Measurements from ENCODE around the gene KSR1. TPM values are rescaled to one million over a fixed set of nuclear protein-coding genes. Genes with fewer than 3 reads are reported as not detected.

KSR1 gene
- total RNA-seq, 2 donors from 2014 or later = 7.9 to 10.2 TPM

DNA sequence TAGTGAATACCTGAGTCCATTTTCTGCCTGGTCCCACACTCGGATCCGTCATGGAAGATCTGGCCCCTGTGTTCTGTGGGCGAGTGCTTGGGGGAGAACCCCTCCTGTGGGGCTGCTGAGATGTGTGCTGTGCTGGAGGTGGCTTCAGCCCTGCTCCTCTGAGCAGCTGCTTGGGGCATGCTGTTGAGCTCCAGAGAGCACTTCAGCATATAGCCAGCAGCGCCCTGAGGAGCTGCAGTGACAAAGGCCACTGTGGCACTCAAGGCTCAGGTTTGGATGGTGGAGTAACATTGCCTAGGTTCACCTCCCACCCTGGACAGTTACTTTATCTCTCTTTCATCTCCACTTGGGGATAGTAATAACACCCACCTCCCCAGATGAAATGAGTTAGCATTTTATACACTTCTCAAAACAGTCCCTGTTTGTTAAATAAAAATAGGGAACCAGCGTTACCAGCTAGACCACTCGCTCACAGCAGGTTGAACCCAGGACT is 75.3 kb downstream of the KSR1 start:
- Histone ChIP-seq H3K9me3 (no peaks in the 10 kb centered on the region), H3K4me3 (no peak overlapping the region), H3K4me1 (peaks cover 0 to 17% of the 10 kb centered on the region in 2 donors), H3K27ac (no peak overlapping the region), H3K36me3 (no peaks in the 10 kb centered on the region), H3K27me3 (no peaks in the 10 kb centered on the region)
- TF ChIP-seq, protein P1, sequence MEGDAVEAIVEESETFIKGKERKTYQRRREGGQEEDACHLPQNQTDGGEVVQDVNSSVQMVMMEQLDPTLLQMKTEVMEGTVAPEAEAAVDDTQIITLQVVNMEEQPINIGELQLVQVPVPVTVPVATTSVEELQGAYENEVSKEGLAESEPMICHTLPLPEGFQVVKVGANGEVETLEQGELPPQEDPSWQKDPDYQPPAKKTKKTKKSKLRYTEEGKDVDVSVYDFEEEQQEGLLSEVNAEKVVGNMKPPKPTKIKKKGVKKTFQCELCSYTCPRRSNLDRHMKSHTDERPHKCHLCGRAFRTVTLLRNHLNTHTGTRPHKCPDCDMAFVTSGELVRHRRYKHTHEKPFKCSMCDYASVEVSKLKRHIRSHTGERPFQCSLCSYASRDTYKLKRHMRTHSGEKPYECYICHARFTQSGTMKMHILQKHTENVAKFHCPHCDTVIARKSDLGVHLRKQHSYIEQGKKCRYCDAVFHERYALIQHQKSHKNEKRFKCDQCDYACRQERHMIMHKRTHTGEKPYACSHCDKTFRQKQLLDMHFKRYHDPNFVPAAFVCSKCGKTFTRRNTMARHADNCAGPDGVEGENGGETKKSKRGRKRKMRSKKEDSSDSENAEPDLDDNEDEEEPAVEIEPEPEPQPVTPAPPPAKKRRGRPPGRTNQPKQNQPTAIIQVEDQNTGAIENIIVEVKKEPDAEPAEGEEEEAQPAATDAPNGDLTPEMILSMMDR (IDR thresholded peaks at IDR 0.05) = no peak
- no peak for DNase-seq (ENCODE audit: low spot score)

DNA sequence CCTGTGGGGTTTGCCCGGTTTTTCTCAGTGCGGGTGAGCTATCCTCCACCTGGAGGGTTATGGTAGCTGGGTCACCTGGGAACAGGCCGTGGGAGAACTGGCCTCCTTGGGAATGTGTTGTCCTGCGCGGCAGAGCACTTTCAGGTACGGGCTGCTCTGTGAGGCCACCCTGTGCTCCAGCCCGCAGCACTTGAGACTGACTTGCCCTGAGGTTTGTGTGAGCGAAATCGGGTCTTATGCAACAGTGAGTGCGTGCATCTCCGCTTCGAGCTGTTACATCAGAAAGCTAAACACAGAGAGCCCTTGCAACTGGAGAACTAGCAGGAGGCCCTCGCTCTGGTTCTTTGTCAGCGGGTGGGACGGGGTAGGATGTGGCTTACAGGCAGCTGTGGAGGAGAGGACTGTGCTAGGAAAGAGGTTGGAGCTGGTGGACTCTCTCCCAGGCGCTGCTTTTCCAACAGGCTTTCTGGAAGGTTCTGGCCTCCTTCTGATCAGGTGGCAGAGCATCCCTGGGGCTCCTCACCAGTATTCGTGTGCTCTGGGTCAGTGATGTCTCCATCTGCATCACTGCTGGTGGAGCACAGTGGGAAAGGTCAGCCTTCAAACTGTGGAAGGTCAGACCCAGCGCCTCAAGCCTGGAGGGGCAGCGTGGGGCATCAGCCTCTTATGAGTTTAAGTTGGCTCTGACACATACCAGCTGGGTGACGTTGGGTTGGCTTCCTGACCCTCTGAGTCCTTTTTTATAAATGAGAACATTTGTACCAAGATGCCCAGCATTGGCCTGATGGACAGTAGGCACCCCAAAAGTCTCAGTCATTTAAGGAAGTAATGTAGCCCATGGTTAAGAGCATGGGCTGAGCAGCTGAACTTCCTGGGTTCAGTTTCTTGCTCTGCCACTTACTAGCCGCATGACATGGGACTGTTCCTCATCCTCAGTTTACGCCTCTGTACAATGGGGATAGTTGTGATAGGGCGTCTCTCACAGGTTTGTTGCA is 76.3 kb downstream of the KSR1 start:
- Histone ChIP-seq H3K27ac (no peak overlapping the region), H3K27me3 (no peaks in the 10 kb centered on the region), H3K4me3 (no peak overlapping the region), H3K4me1 (peaks cover 0 to 10% of the 10 kb centered on the region in 2 donors), H3K36me3 (no peaks in the 10 kb centered on the region), H3K9me3 (no peaks in the 10 kb centered on the region)
- peak; percentile 76 for DNase-seq (ENCODE audit: low spot score)
- TF ChIP-seq, protein P1 (IDR thresholded peaks at IDR 0.05) = no peak

DNA sequence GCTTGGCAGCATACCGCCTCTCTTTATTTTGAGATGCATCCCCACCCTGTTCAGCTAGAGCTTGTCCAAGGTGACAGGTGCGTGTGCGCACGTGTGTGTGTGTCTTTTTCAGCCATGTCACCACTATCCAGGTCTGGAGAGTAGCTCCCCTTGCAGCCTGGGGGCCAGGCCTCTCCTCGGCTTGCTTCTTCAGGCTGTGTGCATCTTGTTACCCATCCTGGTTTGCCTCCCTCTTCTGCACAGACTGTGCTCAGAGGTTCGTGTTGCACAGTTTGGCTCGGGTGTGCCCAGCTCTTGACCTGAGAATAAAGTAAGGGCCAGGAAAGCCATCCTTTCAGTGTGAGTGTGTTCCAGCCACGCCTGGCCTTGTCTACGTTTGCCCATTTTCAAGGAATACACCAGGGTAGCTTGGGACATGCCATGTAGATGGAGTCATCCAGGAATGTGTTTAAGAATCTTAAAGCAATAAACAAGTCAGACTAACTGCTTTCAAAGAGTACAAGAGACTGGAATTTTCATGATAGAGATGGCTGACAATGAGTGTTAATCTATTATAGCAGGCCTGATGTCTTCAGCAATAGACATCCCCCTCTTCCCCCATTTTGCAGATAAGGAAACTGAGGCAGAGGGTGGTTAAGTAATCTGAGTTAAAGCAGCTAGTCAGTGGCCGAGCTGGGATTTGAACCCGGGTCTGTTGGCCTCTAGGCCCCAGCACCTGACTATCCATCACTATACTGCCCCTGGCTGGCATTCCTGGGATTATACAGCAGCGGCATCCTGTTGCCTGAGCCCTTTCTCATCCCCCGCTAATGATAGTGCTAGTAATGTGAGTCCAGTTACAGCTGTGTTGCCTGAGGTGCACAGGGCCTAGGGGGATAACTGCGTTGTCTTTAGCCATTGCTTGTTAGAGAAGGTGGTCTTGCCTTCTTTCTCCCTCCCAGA is 77.9 kb downstream of the KSR1 start:
- H3K27ac ChIP-seq = no peak overlapping the region
- H3K4me1 ChIP-seq = peaks cover 0 to 14% of the 10 kb centered on the region in 2 donors
- no peaks in the 10 kb centered on the region for H3K27me3 ChIP-seq
- no peaks in the 10 kb centered on the region for H3K36me3 ChIP-seq
- DNase-seq (ENCODE audit: low spot score) = no peak
- no peaks in the 10 kb centered on the region for H3K9me3 ChIP-seq
- no peak overlapping the region for H3K4me3 ChIP-seq
- TF ChIP-seq, protein P1 (IDR thresholded peaks at IDR 0.05) = no peak

DNA sequence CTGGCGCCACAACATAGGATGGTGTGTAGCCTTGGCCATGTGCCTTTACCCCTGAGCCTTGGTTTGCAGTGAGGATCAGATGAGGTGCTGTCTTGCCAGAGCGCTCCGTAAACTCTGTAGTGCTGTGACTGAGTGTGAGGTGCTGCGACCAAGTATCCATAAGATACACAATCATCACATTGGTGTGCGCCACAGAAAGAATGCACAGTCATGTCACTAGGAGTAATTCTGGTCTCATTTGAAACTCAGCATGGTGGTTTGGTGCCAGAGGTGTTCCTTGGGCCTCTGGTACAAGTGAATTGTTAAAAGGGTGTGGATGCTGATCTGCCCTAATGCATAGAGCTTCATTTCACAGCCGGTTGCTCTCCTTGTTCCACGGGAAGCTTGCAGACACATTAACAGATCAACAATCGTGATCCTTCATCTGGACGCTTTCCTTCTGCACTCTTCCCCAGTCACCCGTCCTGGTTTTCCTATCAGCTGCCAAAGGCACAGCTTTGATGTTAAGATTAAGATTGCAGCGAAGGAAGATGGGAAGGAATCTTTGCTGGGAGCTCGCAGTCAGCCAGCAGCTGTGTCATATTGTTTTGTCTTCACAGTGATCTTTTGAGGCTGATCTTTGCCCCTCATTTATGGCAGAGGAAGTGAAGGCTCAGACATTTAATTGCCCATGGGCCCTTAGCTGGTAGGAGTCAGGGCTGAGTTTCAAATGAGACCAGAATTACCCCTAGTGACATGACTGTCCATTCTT is 79.1 kb downstream of the KSR1 start:
- DNase-seq (ENCODE audit: low spot score) = no peak

More for the DNA sequence above, 79.1 kb downstream of the KSR1 start:
- Histone ChIP-seq H3K36me3 (no peaks in the 10 kb centered on the region), H3K9me3 (no peaks in the 10 kb centered on the region), H3K27ac (no peak overlapping the region), H3K27me3 (no peaks in the 10 kb centered on the region), H3K4me1 (peaks cover 0 to 25% of the 10 kb centered on the region in 2 donors), H3K4me3 (no peak overlapping the region)
- TF ChIP-seq, protein P1 (IDR thresholded peaks at IDR 0.05) = no peak
